Embryonic facial prominence (tissue), 1 donor: ENCODE data around the gene RBFOX2.

Experiments used
- DNase-seq: peaks from one replicate; pipeline ENCODE4 v3.0.0-alpha.2; 2016; ENCODE audit errors: extremely low spot score

RBFOX2 gene

GRCh38 chr22:35900483-35901168 is 128.0 kb downstream of the RBFOX2 start:
- no peak for DNase-seq

GRCh38 chr22:35899736-35900135 is 128.9 kb downstream of the RBFOX2 start:
- no peak for DNase-seq

GRCh38 chr22:35896111-35896705 is 132.4 kb downstream of the RBFOX2 start:
- no peak for DNase-seq

GRCh38 chr22:35894937-35895708 is 133.5 kb downstream of the RBFOX2 start:
- DNase-seq: peak; percentile 66

- no peak for DNase-seq
Measured at GRCh38 chr22:35894464-35894878, 134.2 kb downstream of the RBFOX2 start.

- no peak for DNase-seq
Measured at GRCh38 chr22:35893698-35894097, 134.9 kb downstream of the RBFOX2 start.

GRCh38 chr22:35892192-35892591 is 136.4 kb downstream of the RBFOX2 start:
- DNase-seq: no peak

- DNase-seq: no peak
Measured at GRCh38 chr22:35891442-35891841, 137.2 kb downstream of the RBFOX2 start.

- no peak for DNase-seq
Measured at GRCh38 chr22:35889071-35889470, 139.6 kb downstream of the RBFOX2 start.

- DNase-seq: no peak
Measured at GRCh38 chr22:35888181-35888870, 140.3 kb downstream of the RBFOX2 start.

- DNase-seq: no peak
Measured at GRCh38 chr22:35887296-35887875, 141.2 kb downstream of the RBFOX2 start.

GRCh38 chr22:35886309-35886708 is 142.3 kb downstream of the RBFOX2 start:
- no peak for DNase-seq

- DNase-seq: no peak
Measured at GRCh38 chr22:35884529-35884928, 144.1 kb downstream of the RBFOX2 start.

- DNase-seq: no peak
Measured at GRCh38 chr22:35883031-35883620, 145.5 kb downstream of the RBFOX2 start.

GRCh38 chr22:35882211-35883030 is 146.2 kb downstream of the RBFOX2 start:
- DNase-seq: no peak

- DNase-seq: no peak
Measured at GRCh38 chr22:35879351-35879750, 149.3 kb downstream of the RBFOX2 start.

GRCh38 chr22:35873426-35873825 is 155.2 kb downstream of the RBFOX2 start:
- no peak for DNase-seq

GRCh38 chr22:35872451-35872850 is 156.2 kb downstream of the RBFOX2 start:
- DNase-seq: no peak

- no peak for DNase-seq
Measured at GRCh38 chr22:35870517-35871293, 157.9 kb downstream of the RBFOX2 start.

- no peak for DNase-seq
Measured at GRCh38 chr22:35868938-35869337, 159.7 kb downstream of the RBFOX2 start.
